NCI-H1694 treated with DMSO at 0.1 percent for 48 hours (cell line): ENCODE results near the gene ZCCHC2.

ENCODE experiments used
- DNase-seq: peaks from one replicate; lab custom pipeline; 2025; lab: John Stamatoyannopoulos, UW

ZCCHC2 gene

GRCh38 chr18:62610351-62610700, 87.5 kb downstream of the ZCCHC2 start:
- no peak for DNase-seq

DNA sequence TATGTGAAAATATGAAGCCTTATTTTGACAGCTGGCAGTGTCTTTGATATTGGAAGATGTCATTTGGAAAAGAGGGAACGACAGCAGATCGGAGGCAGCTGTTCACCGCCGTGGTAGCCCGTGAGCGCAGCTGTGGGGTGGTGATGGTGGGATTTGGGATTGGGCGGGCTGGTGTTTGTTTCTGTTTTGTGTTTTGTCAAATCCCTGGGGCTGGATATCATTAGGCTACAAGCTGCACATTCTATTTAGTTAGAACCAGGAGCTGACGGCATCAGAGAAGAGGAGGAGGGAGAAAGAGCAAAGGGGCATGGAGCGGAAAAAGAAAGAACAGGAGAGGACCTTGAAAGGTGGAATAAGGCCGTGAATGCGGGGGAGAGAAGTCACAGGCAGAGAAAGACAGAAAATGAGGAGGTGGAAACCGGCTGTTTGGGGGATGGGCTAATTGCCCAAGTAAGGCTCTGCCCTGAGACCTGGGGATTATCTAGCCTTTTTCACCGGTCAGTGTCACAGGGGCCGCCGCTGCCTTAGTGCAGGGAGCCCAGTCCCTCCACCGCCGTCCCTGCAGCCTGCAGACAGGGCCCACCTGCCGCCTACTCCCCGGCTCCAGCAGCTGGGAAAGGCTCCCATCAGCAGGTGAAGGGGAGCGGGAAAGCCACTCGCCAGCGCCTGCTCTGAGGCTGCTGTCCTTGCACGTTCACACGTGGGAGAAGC, 88.0 kb downstream of the ZCCHC2 start:
- DNase-seq = peak; percentile 72

- no peak for DNase-seq
These were observed 88.8 kb downstream of the ZCCHC2 start for GRCh38 chr18:62611453-62612288.

GRCh38 chr18:62612289-62612645, 89.4 kb downstream of the ZCCHC2 start:
- no peak for DNase-seq

GRCh38 chr18:62612776-62613175, 90.0 kb downstream of the ZCCHC2 start:
- no peak for DNase-seq

GRCh38 chr18:62614494-62614893, 91.7 kb downstream of the ZCCHC2 start:
- DNase-seq = no peak

- DNase-seq = no peak
These were observed 93.5 kb downstream of the ZCCHC2 start for GRCh38 chr18:62616331-62616805.

GRCh38 chr18:62617793-62618591, 95.2 kb downstream of the ZCCHC2 start:
- no peak for DNase-seq

DNA sequence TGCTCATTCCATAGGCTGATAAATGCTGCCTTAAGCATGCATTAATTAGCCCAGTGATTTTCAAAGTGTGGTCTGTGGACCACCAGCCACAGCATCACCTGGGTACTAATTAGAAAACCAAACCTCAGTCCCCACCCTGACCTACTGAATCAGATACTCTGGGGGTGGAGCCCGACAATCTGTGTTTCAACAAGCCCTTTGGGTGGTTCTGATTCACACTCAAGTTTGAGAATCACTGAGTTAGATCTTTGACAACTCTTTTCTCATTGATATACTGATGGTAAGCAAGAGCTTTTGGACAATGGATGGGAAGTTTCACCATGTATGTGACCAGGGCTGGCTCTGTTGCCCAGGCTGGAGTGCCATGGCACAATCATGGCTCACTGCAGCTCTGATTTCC, 95.9 kb downstream of the ZCCHC2 start:
- no peak for DNase-seq

DNA sequence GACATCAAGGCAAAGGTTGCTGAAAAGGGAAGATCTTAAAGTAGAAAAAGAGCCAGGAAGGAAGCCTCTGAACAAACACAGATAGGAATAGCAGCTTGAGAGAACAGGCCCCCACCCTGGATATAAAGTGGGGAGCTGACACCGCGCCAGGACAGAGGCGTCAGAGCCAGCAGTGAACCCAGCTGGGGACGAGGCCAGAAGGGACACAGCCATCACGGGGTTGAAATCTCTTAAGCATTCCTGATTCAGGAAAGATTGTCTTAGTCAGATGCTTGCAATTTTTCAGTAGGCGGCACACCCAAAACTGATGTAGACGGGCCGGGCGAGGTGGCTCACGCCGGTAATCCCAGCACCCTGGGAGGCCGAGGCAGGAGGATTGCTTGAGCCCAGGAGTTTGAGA, 98.7 kb downstream of the ZCCHC2 start:
- no peak for DNase-seq

DNA sequence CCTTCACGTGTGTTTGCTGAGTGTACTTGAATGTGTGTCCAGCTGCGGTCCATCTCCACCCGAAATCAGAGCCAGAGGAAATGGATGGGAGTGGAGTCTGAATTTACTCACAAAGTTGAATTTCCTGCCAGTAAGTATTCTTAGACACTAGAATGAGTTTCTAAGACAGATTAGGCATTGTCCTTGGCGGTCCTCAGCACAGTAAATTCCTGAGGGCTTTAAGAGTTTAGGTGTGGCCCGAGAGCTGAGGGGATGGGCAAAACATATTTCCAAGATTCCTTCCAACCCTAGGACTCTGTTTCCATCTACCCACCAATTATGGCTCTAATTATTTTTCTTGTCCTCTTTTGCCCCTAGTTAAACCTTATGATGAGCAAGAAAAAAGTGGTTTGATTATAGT, 102.2 kb downstream of the ZCCHC2 start:
- no peak for DNase-seq
